Testis (tissue), 2 donors: ENCODE results near the gene DTNB.

Experiments used
- POLR2A ChIP-seq: fragments of 450-650 bp; IDR thresholded peaks from one replicate; pipeline ENCODE4 v1.6.1; 2017; ENCODE audit warnings: antibody characterized with exemption, mild to moderate bottlenecking, moderate library complexity
- TF ChIP-seq, protein P1 (sequence below), 3 experiments: fragments of 450-650 bp in 2 of 3; fragments of 200-600 bp in 1 of 3; sonication (generic) in 1 of 3; IDR thresholded peaks; one replicate each; pipeline ENCODE4 v1.5.1; 2016 to 2019; ENCODE audit warnings: antibody characterized with exemption in 3 of 3, mild to moderate bottlenecking in 2 of 3, moderate library complexity in 1 of 3

DNA sequence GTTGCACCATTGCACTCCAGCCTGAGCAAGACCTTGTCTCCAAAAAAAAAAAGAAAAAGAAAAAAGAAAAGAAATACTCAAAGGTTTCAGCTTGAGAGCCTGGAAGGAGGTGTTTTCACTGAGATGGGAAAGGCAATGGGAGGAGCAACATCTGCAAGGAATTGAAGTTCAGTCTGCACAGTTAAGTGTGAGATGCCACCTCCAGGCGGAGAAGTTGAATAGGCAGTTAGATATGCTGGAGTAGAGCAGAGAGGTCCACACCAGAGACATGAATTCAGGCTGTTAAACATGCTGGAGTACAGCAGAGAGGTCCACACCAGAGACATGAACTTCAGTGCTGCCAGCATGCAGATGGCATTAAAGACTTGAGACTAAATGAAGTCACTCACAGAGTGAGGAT, 41.4 kb upstream of the DTNB start:
- TF ChIP-seq, protein P1, sequence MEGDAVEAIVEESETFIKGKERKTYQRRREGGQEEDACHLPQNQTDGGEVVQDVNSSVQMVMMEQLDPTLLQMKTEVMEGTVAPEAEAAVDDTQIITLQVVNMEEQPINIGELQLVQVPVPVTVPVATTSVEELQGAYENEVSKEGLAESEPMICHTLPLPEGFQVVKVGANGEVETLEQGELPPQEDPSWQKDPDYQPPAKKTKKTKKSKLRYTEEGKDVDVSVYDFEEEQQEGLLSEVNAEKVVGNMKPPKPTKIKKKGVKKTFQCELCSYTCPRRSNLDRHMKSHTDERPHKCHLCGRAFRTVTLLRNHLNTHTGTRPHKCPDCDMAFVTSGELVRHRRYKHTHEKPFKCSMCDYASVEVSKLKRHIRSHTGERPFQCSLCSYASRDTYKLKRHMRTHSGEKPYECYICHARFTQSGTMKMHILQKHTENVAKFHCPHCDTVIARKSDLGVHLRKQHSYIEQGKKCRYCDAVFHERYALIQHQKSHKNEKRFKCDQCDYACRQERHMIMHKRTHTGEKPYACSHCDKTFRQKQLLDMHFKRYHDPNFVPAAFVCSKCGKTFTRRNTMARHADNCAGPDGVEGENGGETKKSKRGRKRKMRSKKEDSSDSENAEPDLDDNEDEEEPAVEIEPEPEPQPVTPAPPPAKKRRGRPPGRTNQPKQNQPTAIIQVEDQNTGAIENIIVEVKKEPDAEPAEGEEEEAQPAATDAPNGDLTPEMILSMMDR (IDR thresholded peaks at IDR 0.05): no peak
- TF ChIP-seq POLR2A: no peak
